Epithelial cell of esophagus (primary cell): Measurements from ENCODE around the gene PSAPL1.

Source experiments
- DNase-seq: peaks from one replicate; pipeline ENCODE4 v3.0.0; 2010; ENCODE audit warnings: low read depth
- H3K4me3 ChIP-seq: 2 replicates; pipeline ENCODE4 v1.5.1; 2011; ENCODE audit warnings: mild to moderate bottlenecking, low read length, control low read depth
- TF ChIP-seq, protein P1 (sequence below): IDR thresholded peaks from 2 replicates; pipeline ENCODE4 v1.5.1; 2011; ENCODE audit warnings: low read depth, mild to moderate bottlenecking, low read length, control low read depth, inconsistent platforms; ENCODE audit not compliant: insufficient read depth; ENCODE audit errors: missing control alignments

PSAPL1 gene

DNA sequence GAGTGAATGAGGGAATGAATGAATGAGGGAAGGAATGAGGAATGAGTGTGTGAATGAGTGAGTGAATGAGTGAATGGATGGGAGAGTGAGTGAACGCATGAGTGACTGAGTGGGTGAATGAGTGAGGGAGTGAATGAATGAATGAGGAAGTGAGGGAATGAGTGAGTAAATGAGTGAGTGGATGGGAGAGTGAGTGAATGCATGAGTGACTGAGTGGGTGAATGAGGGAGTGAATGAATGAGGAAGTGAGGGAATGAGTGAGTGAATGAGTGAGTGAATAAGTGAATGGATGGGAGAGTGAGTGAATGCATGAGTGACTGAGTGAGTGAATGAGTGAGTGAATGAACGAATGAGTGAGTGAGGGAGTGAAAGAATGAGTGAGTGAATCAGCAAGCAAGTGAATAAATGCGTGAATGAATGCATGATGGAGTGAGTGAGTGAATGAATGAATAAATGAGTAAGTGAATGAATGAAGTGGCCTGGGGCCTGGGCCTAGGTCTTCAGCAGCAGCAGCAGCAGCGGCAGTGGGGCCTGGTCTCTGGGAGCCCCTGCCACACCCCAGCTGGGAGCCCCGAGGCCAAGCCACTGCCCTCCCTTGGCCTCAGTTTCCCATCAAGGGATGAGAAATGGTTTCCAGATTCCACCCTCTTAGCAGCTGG lies 16.2 kb upstream of the PSAPL1 start:
- no peak overlapping the region for H3K4me3 ChIP-seq
- DNase-seq = no peak
- TF ChIP-seq, protein P1, sequence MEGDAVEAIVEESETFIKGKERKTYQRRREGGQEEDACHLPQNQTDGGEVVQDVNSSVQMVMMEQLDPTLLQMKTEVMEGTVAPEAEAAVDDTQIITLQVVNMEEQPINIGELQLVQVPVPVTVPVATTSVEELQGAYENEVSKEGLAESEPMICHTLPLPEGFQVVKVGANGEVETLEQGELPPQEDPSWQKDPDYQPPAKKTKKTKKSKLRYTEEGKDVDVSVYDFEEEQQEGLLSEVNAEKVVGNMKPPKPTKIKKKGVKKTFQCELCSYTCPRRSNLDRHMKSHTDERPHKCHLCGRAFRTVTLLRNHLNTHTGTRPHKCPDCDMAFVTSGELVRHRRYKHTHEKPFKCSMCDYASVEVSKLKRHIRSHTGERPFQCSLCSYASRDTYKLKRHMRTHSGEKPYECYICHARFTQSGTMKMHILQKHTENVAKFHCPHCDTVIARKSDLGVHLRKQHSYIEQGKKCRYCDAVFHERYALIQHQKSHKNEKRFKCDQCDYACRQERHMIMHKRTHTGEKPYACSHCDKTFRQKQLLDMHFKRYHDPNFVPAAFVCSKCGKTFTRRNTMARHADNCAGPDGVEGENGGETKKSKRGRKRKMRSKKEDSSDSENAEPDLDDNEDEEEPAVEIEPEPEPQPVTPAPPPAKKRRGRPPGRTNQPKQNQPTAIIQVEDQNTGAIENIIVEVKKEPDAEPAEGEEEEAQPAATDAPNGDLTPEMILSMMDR = no peak

DNA sequence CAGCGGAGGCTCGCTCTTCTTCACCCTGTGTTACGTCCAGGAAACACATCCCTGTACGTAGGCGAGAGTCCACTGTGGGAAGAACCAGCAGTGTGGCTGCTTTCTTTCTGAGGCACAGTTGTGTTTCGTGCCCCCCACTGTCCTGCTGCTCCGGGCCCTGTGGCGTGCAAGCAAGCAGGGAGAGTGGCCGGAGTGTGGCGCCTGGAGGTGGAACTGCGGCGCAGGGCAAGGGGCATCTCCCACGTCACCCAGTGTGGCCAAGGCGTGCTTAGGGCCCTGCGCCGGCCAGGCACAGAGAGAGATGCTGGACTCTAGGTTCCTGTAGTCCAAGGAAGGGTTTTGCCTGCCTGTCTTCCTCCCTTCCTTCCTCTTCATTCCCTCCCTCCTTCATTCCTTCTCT lies 13.3 kb upstream of the PSAPL1 start:
- no peak overlapping the region for H3K4me3 ChIP-seq
- no peak for DNase-seq
- TF ChIP-seq, protein P1 = no peak

DNA sequence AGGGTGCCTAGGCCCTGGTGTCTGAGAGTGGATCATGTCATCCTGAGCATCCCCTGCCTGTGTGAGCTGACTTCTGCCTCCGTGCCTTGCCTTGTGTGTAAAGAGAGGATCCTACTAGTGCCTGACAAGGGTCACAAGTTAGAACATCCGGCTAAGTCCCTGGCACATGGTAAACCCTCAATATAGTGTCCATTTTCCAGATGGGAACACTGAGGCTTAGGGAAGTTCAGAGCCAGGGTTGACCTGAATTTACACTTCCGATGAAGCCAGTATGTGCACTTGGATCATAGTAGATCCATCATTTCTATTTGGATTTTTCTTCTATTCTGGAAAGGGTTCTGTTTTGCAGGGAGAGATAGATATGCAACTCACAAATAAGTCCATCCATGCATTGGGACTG lies 12.5 kb upstream of the PSAPL1 start:
- H3K4me3 ChIP-seq = no peak overlapping the region
- TF ChIP-seq, protein P1 = no peak
- no peak for DNase-seq

DNA sequence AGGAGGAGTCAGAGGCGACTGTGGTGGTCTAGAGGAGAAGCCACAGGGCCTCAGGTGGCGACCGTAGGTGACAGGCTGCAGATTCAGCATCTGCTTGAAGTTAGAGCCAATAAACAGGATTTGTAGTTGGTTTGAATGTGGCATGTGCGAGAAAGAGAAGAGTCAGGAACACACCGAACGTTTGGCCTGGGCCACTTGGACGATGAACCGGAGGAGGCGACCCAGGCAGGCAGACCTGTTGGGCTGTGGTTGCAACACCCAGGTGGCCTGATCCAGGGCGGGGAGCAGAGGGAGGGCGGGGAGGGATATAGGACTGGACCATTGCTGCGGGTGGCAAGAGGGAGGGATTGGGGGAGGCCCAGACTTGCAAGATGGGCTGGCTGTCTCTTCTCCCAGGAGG lies 10.0 kb upstream of the PSAPL1 start:
- no peak overlapping the region for H3K4me3 ChIP-seq
- TF ChIP-seq, protein P1 = no peak
- no peak for DNase-seq

DNA sequence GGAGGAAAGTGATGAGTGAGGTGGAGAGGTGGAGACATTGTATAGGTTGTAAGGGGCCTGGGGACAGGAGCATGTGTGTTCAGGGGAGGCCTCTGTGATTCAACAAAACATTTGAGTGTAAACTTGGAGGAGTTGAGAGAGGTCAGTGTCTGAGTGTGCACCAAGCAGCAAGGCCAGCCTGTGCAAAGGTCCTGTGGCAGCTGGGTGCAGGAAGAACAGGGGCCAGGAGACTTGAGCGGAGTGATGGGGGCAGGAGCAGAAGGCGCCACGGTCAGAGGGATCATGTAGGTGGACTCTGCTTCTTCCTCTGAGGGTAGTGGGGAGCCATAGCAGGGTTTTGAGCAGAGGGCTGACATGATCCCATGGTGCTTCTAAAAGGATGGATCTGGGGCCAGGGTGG lies 9.6 kb upstream of the PSAPL1 start:
- TF ChIP-seq, protein P1 = no peak
- H3K4me3 ChIP-seq = no peak overlapping the region
- DNase-seq = no peak

DNA sequence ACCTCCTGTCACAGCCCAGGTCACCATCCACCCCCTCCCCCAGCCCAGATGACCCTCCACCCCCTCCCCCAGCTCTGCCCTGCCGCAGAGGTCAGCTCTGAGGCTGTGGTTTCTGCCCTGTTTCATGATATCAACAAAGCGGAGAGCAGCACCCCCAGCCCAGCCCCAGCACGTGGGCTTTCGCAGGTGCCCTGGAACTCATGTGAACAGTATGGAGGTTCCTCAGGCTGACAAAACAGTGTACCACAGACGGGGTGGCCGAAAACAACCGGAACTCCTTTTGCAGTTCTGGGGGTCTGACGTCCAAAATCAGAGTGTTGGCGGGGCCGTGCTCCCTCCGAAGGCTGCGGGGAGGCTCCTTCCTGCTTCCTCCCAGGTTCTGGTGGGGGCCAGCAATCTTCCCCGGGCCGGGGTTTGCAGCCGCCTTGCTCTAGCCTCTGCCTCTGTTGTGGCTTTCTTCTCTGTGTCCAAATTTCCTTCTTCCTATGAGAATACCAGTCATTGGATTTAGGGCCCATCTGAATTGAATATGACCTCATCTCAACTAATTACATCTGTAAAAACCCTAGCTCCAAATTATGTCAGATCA lies 7.9 kb upstream of the PSAPL1 start:
- TF ChIP-seq, protein P1 = no peak
- DNase-seq = no peak
- no peak overlapping the region for H3K4me3 ChIP-seq

DNA sequence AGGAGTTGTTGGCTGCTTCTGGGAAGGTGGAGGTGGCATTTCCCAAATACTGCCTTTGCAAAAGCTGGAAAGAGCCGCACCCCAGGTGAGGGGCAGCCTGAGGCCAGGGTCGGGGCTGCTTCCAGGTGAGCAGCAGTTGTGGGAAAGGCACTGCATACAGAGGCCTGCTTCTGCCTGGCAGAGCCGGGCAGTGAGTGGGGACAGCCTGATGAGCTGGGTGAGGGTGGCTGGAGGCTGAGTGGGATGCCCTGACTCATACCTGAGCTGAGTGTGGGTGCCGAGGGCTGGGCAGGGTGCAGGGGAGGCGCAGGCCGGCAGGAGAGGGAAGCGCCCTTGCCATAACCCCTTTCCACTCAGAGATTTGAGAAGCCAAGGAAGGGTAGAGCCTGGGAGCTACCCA lies 6.5 kb upstream of the PSAPL1 start:
- no peak for DNase-seq
- no peak overlapping the region for H3K4me3 ChIP-seq

More for the DNA sequence above, 6.5 kb upstream of the PSAPL1 start:
- TF ChIP-seq, protein P1 = no peak
